ENCODE results near the gene PDLIM1.

Gene PDLIM1

GRCh38 chr10:95196046-95196445, 94.8 kb downstream of the PDLIM1 start:
- DNase-seq = no peak

- DNase-seq = no peak
Observed at GRCh38 chr10:95193944-95194343, 96.9 kb downstream of the PDLIM1 start, which contains the start of gene ACSM6. Gene ACSM6, plus strand, starts transcription at chr10:95194238. Its CDS starts 248 bp downstream, at chr10:95194486.

GRCh38 chr10:95188593-95188992, 102.2 kb downstream of the PDLIM1 start:
- no peak for DNase-seq

GRCh38 chr10:95187617-95188016, 103.2 kb downstream of the PDLIM1 start:
- no peak for DNase-seq
